Activated naive CD4-positive, alpha-beta T cell treated with anti-CD3 and anti-CD28 coated beads, Interleukin-2, amount 50 U/mL, for 16 hours (primary cell): ENCODE measurements around the gene FBXO21.
A peak's percentile ranks its signal among the peaks of the same experiment; 100 is the strongest.
"Not testable (repeated sequence)": the region's sequence is repeated elsewhere in the genome, so short reads cannot be mapped to it uniquely, and the experiment has no call there.

ENCODE experiments used
- DNase-seq: peaks from one replicate; pipeline ENCODE4 v3.0.0-alpha.2; 2020

The FBXO21 gene

DNA sequence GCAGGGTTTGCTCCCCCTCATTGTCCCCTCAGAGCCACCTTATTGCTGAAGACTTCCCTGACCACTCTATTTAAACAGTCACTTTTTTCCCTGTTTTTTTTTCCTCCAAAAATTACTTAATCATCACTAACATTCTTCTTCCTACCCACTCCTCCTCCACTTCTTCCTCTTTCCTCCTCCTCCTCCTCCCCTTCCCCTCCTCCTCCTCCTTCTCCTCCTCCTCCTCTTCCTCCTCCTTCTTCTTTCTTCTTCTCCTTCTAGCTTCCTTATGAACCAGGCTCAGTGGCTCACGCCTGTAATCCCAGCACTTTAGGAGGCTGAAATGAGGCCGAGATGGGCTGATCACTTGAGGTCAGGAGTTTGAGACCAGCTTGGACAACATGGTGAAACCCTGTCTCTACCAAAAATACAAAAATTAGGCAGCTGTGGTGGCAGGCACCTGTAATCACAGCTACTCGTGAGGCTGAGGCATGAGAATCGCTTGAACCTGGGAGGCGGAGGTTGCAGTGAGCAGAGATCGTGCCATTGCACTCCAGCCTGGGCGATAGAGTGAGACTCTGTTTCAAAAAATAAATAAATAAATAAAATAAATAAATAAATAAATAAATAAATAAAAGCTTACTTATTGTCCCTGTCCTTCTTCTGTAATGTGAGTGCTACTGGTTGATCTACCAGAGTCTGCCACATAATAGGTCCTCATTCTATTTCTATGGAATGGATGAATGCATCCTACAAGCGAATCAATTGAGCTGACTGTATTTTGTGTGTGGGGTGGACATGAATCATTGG lies 9.9 kb upstream of the FBXO21 start:
- not testable (repeated sequence) for DNase-seq

DNA sequence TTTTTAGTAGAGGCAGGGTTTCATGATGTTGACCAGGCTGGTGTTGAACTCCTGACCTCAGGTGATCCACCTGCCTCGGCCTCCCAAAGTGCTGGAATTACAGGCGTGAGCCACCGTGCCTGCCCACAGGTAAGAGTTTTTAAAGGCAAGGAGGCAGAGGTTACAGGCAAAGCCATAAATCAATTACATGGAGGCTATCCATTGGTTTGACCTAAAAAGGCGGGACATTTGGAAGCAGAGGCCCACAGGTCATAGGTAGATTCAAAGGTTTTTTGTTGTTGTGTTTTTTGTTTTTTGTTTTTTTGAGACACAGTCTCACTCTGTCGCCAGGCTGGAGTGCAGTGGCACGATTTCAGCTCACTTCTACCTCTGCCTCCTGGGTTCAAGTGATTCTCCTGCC lies 6.1 kb upstream of the FBXO21 start:
- not testable (repeated sequence) for DNase-seq

DNA sequence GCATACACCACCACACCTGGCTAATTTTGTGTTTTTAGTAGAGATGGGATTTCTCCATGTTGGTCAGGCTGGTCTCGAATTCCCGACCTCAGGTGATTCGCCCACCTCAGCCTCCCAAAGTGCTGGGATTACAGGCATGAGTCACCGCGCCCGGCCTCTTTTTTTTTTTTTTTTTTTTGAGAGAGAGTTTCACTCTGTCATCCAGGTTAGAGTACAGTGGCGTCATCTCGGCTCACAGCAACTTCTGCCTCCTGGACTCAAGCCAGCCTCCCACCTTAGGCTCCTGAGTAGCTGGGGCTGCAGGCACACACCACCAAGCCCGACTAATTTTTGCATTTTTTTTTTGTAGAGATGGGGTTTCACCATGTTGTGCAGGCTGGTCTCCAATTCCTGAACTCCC lies 4.8 kb upstream of the FBXO21 start:
- not testable (repeated sequence) for DNase-seq

DNA sequence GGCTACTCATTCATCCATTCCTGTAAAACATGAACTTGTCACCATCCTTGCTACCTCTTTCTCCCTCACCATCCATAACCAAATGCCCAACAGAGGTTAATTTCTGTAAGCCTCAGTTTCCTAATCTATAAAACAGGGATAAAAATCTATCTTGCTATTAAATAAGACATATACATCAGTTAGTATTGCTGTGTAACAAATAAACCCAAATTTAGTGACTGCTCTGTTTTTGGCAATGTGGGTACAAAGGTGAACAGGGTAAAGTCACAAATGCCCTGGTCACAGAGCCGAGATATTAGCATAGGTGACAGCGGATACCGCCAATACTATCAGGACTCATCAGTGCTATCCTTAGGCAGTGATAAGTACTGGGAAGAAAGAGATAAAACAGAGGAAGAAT lies 3.6 kb upstream of the FBXO21 start:
- DNase-seq, result no peak

- DNase-seq, result not testable (repeated sequence)
Measured at GRCh38 chr12:117192581-117192980, 2.3 kb upstream of the FBXO21 start.

DNA sequence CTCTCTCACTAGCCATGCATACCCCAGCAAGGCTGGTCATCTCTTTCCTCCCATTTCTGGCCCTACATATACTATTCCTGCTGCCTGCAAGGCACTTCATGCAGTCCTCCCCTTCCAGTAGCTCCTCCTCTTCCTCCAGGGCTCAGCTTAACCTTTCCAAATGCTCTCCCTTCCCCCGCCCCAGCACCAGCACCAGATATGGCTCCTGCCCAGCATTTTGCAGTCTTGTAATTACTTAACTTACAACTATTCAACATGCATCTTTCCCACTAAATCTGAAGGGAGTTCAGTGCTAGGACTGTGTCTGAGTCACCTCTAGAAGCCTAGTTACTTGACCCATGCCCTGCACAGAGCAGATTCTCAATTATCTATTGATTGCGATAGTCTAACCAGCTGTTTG lies 1.8 kb upstream of the FBXO21 start:
- no peak for DNase-seq

GRCh38 chr12:117189725-117190209 lies 503 bp downstream of the FBXO21 start:
- peak; percentile 42 for DNase-seq

DNA sequence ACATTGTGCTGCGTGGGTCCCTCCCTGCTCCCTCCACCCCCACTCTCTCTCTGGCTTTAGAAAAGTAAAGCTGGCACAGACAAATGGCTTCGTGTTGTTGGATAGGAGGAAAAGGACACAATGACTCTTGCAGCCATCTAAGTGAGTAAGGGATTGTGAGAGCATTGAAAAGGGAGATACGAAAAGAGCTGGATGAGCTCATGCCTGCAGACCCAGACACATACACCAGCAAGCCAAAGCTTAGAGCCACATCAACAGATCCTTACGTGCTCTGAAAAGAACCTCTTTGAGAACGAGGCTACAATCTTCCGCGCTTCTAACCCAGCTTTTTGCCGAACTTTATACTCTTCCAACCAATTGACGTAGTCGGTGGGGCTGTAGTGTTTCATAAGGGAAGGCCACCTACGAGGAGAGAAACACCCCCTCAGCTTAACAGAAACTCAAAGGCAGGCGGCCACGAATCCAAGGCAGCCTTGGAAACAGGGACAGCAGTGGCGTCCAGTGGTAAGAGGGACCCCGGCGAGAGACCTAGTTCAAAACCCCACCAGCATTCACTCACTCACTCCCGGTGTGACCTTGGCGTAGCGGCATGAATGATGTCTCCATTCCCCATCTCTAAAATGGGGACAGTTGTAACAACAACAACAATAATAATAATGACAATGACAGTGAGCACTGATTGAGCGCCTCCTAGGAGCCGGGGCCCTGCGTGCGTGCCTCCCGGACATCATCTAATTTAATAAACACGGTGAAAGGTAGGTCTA lies 1.1 kb downstream of the FBXO21 start:
- no peak for DNase-seq

DNA sequence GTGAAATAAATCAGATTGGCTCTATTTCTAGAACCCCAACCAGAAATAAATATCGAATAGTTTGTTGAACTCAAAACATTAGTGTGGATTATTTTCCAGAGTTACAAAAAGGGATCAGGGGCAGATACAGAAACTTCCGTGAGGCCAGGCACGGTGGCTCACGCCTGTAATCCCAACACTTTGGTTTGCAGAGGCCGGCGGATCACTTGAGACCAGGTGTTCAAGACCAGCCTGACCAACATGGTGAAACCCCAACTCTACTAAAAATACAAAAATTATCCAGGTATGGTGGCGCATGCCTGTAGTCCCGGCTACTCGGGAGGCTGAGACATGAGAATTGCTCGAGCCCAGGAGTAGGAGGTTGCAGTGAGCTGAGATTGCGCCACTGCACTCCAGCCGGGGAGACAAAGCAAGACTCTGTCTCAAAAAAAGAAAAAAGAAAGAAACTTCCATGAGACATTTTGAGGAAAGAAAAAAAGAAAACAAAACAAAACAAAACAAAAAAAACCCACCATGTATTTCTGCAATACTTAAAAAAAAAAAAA lies 2.1 kb downstream of the FBXO21 start:
- DNase-seq, result no peak

DNA sequence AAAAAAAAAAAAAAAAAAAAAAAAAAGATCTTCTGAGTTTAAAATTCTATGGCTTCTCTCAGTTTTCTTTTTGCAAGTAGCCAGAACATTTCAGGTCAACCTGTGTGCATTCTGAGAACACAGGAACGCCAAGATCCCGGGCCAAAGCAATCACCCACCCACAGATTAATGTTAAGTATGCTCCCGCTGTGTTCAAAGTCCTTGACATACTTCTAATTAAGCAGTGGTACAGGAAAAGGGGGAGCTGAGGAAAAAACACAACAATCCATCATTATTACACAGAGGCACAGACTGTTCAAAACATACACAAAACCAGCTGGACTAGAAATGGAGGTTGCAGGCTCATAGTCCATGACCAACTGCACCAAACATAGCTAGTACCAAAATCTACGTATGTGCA lies 2.8 kb downstream of the FBXO21 start:
- DNase-seq, result no peak

- no peak for DNase-seq
Measured at GRCh38 chr12:117182866-117183265, 7.4 kb downstream of the FBXO21 start.

- DNase-seq, result not testable (repeated sequence)
Measured at GRCh38 chr12:117181468-117181843, 8.8 kb downstream of the FBXO21 start.

- DNase-seq, result no peak
Measured at GRCh38 chr12:117180758-117181467, 9.4 kb downstream of the FBXO21 start.

DNA sequence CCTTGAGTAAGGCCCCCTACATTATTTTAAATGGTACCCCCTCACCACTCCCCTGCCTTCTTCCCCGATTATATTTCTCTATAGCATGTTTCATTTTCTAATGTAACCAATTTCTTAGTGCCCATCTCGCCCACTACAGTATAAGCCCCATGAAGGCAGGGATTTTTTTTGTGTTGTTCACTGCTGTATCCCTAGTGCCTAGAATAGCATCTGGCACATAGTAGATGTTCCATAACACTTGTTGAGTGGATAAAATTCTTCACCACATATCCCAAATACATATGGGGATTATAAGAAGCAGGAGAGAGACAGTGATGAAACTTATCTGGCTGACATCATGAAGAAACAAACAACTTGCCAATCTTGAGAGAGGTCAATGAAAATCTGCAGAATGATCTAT lies 11.5 kb downstream of the FBXO21 start:
- no peak for DNase-seq

GRCh38 chr12:117178301-117178700 lies 12.0 kb downstream of the FBXO21 start:
- no peak for DNase-seq

- DNase-seq, result no peak
Measured at GRCh38 chr12:117172168-117172567, 18.1 kb downstream of the FBXO21 start.

GRCh38 chr12:117171499-117172162 lies 18.6 kb downstream of the FBXO21 start:
- no peak for DNase-seq

DNA sequence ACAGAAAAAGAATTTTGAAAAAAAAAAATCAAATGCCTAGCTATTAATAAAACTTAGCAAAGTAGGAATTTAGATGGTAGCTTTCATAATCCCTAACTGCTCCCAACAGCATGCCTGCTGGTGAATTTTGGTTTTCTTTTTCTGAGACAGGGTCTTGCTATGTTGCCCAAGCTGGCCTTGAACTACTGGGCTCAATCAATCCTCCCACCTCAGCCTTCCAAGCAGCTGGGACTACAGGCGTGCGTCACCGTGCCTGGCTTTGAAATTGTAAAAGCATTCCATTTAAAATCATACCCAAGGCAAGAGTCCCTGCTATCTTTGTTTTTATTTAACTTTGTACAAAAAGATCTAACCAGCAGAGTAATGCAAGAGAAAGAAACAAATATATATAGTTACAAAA lies 20.7 kb downstream of the FBXO21 start:
- DNase-seq, result no peak

- no peak for DNase-seq
Measured at GRCh38 chr12:117168976-117169375, 21.3 kb downstream of the FBXO21 start.

- no peak for DNase-seq
Measured at GRCh38 chr12:117167769-117168168, 22.5 kb downstream of the FBXO21 start.

DNA sequence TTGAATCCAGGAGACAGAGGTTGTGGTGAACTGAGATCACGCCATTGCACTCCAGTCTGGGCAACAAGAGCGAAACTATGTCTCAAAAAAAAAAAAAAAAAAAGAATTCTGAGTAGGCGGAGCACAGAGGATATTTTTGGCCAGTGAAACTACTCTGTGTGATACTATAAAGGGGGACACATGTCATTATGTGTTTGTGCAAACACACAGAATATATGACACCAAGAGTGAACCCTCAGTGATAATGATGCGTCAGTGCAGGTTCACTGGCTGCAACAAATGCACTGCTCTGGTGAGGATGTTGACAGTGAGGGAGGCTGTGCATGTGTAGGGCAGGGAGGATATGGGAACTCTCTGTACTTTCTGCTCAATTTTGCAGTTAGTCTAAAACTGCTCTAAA lies 24.2 kb downstream of the FBXO21 start:
- no peak for DNase-seq

DNA sequence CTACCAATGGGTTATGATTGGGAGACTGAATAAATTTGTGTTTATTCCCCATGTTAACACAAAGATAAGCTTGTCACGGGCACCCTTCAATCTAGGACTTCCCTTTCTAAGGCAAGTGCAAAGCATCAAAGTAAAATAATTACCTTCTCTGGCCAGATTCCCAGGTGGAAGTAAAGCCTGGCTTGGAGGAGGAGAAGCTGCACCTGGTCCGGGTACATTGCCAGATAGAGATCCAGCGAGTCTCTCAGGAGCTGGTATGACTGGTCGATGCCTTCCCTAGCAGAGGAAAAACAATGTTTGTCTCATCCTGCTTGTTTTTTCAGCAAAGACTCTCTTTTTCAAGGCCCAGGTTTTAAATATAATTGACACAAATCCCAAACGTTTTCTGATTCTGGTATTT lies 24.9 kb downstream of the FBXO21 start:
- DNase-seq, result no peak

DNA sequence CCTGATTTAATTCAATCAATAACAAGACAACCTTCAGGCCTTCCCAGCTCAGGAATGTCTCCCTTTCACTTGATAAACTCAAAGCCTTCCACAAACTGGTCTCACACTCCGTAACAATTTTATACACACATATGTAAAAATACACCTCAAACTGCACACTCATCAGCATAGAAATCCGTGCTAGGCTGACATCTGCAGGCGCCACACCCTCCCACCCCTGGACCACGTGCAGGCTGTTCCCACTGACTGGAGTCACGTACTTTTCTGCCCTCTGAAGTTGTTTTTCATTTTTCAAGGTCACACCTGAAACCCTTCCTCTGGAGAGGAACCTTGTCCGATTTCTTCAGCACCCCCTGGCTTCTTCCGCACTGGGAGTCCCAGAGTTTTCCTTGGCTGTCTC lies 27.6 kb downstream of the FBXO21 start:
- no peak for DNase-seq
